ENCODE data around the gene GPR142. TPM values are rescaled to one million over a fixed set of nuclear protein-coding genes. Genes with fewer than 3 reads are reported as not detected.
A peak's percentile ranks its signal among the peaks of the same experiment; 100 is the strongest.

The GPR142 gene
- total and polyA plus RNA-seq, 4 donors = 0.22 to 0.86 (median 0.51) TPM

- H3K27me3 ChIP-seq (ENCODE audit: control insufficient read depth, insufficient read depth, low read length) = no peaks in the 10 kb centered on the region
- peaks cover 24% of the 10 kb centered on the region for H3K4me1 ChIP-seq (ENCODE audit: control insufficient read depth, insufficient read depth, low read length)
- 93% methylated on average over 7 of the region's 8 CpGs for WGBS (ENCODE audit: insufficient coverage)
- H3K27ac ChIP-seq (ENCODE audit: low read depth, low read length) = no peak overlapping the region
- H3K9me3 ChIP-seq (ENCODE audit: control insufficient read depth, insufficient read depth, low read length) = no peaks in the 10 kb centered on the region
- no peak for DNase-seq (ENCODE audit: low read depth in 4 of 6, low spot score in 6 of 6)
- peaks cover 2% of the 10 kb centered on the region for H3K36me3 ChIP-seq (ENCODE audit: control insufficient read depth, insufficient read depth, low read length)
- H3K4me3 ChIP-seq (ENCODE audit: low read depth, low read length) = no peak overlapping the region
Measured at GRCh38 chr17:74343121-74343520, 24.2 kb upstream of the GPR142 start.

- no peaks in the 10 kb centered on the region for H3K9me3 ChIP-seq (ENCODE audit: control insufficient read depth, insufficient read depth, low read length)
- peaks cover 2% of the 10 kb centered on the region for H3K36me3 ChIP-seq (ENCODE audit: control insufficient read depth, insufficient read depth, low read length)
- H3K4me3 ChIP-seq (ENCODE audit: low read depth, low read length) = no peak overlapping the region
- H3K27ac ChIP-seq (ENCODE audit: low read depth, low read length) = no peak overlapping the region
- H3K4me1 ChIP-seq (ENCODE audit: control insufficient read depth, insufficient read depth, low read length) = peaks cover 18% of the 10 kb centered on the region
- DNase-seq (ENCODE audit: low read depth in 4 of 6, low spot score in 6 of 6) = no peak
- no peaks in the 10 kb centered on the region for H3K27me3 ChIP-seq (ENCODE audit: control insufficient read depth, insufficient read depth, low read length)
- 65% methylated on average over 9 of the region's 9 CpGs for WGBS (ENCODE audit: insufficient coverage)
Measured at GRCh38 chr17:74343526-74344284, 23.6 kb upstream of the GPR142 start.

GRCh38 chr17:74344658-74345057 lies 22.6 kb upstream of the GPR142 start:
- Histone ChIP-seq H3K27ac (ENCODE audit: low read depth, low read length) (no peak overlapping the region), H3K27me3 (ENCODE audit: control insufficient read depth, insufficient read depth, low read length) (no peaks in the 10 kb centered on the region), H3K9me3 (ENCODE audit: control insufficient read depth, insufficient read depth, low read length) (no peaks in the 10 kb centered on the region), H3K4me1 (ENCODE audit: control insufficient read depth, insufficient read depth, low read length) (peaks cover 14% of the 10 kb centered on the region), H3K4me3 (ENCODE audit: low read depth, low read length) (no peak overlapping the region), H3K36me3 (ENCODE audit: control insufficient read depth, insufficient read depth, low read length) (no peaks in the 10 kb centered on the region)
- no peak for DNase-seq (ENCODE audit: low read depth in 4 of 6, low spot score in 6 of 6)
- 82% methylated on average over 21 of the region's 21 CpGs for WGBS (ENCODE audit: insufficient coverage)

- Histone ChIP-seq H3K4me1 (ENCODE audit: control insufficient read depth, insufficient read depth, low read length) (peaks cover 4% of the 10 kb centered on the region), H3K4me3 (ENCODE audit: low read depth, low read length) (no peak overlapping the region), H3K36me3 (ENCODE audit: control insufficient read depth, insufficient read depth, low read length) (no peaks in the 10 kb centered on the region), H3K27ac (ENCODE audit: low read depth, low read length) (no peak overlapping the region), H3K27me3 (ENCODE audit: control insufficient read depth, insufficient read depth, low read length) (peaks cover 4% of the 10 kb centered on the region), H3K9me3 (ENCODE audit: control insufficient read depth, insufficient read depth, low read length) (no peaks in the 10 kb centered on the region)
- no peak for DNase-seq (ENCODE audit: low read depth in 4 of 6, low spot score in 6 of 6)
- 79% methylated on average over 13 of the region's 13 CpGs for WGBS (ENCODE audit: insufficient coverage)
Measured at GRCh38 chr17:74345433-74346241, 21.7 kb upstream of the GPR142 start.

- Histone ChIP-seq H3K4me3 (ENCODE audit: low read depth, low read length) (no peak overlapping the region), H3K27ac (ENCODE audit: low read depth, low read length) (no peak overlapping the region), H3K4me1 (ENCODE audit: control insufficient read depth, insufficient read depth, low read length) (peaks cover 11% of the 10 kb centered on the region), H3K36me3 (ENCODE audit: control insufficient read depth, insufficient read depth, low read length) (no peaks in the 10 kb centered on the region), H3K27me3 (ENCODE audit: control insufficient read depth, insufficient read depth, low read length) (peaks cover 23% of the 10 kb centered on the region), H3K9me3 (ENCODE audit: control insufficient read depth, insufficient read depth, low read length) (no peaks in the 10 kb centered on the region)
- DNase-seq (ENCODE audit: low read depth in 4 of 6, low spot score in 6 of 6) = no peak
- WGBS (ENCODE audit: insufficient coverage) = 87% methylated on average over 12 of the region's 14 CpGs
Measured at GRCh38 chr17:74347646-74348045, 19.7 kb upstream of the GPR142 start.

- Histone ChIP-seq H3K36me3 (ENCODE audit: control insufficient read depth, insufficient read depth, low read length) (no peaks in the 10 kb centered on the region), H3K27me3 (ENCODE audit: control insufficient read depth, insufficient read depth, low read length) (peaks cover 36% of the 10 kb centered on the region), H3K4me1 (ENCODE audit: control insufficient read depth, insufficient read depth, low read length) (peaks cover 11% of the 10 kb centered on the region), H3K4me3 (ENCODE audit: low read depth, low read length) (no peak overlapping the region), H3K9me3 (ENCODE audit: control insufficient read depth, insufficient read depth, low read length) (no peaks in the 10 kb centered on the region), H3K27ac (ENCODE audit: low read depth, low read length) (no peak overlapping the region)
- DNase-seq (ENCODE audit: low read depth in 4 of 6, low spot score in 6 of 6) = no peak
- WGBS (ENCODE audit: insufficient coverage) = 77% methylated on average over 19 of the region's 19 CpGs
Measured at GRCh38 chr17:74349120-74349519, 18.2 kb upstream of the GPR142 start.

- Histone ChIP-seq H3K4me1 (ENCODE audit: control insufficient read depth, insufficient read depth, low read length) (peaks cover 11% of the 10 kb centered on the region), H3K36me3 (ENCODE audit: control insufficient read depth, insufficient read depth, low read length) (peaks cover 9% of the 10 kb centered on the region), H3K9me3 (ENCODE audit: control insufficient read depth, insufficient read depth, low read length) (no peaks in the 10 kb centered on the region), H3K4me3 (ENCODE audit: low read depth, low read length) (no peak overlapping the region), H3K27me3 (ENCODE audit: control insufficient read depth, insufficient read depth, low read length) (peaks cover 43% of the 10 kb centered on the region), H3K27ac (ENCODE audit: low read depth, low read length) (no peak overlapping the region)
- DNase-seq (ENCODE audit: low read depth in 4 of 6, low spot score in 6 of 6) = no peak
- 87% methylated on average over 20 of the region's 20 CpGs for WGBS (ENCODE audit: insufficient coverage)
Measured at GRCh38 chr17:74350486-74350885, 16.8 kb upstream of the GPR142 start.

- peak in 2 of 6 donors; percentile 35 to 67 for DNase-seq (ENCODE audit: low read depth in 4 of 6, low spot score in 6 of 6)
- no peak overlapping the region for H3K4me3 ChIP-seq (ENCODE audit: low read depth, low read length)
- H3K9me3 ChIP-seq (ENCODE audit: control insufficient read depth, insufficient read depth, low read length) = no peaks in the 10 kb centered on the region
- H3K36me3 ChIP-seq (ENCODE audit: control insufficient read depth, insufficient read depth, low read length) = peaks cover 17% of the 10 kb centered on the region
- peaks cover 50% of the 10 kb centered on the region for H3K27me3 ChIP-seq (ENCODE audit: control insufficient read depth, insufficient read depth, low read length)
- H3K27ac ChIP-seq (ENCODE audit: low read depth, low read length) = no peak overlapping the region
- 3% methylated on average over 55 of the region's 55 CpGs for WGBS (ENCODE audit: insufficient coverage)
- peaks cover 13% of the 10 kb centered on the region for H3K4me1 ChIP-seq (ENCODE audit: control insufficient read depth, insufficient read depth, low read length)
Measured at GRCh38 chr17:74351552-74352210, 15.6 kb upstream of the GPR142 start.

GRCh38 chr17:74353446-74354060 lies 13.8 kb upstream of the GPR142 start:
- 80% methylated on average over 5 of the region's 10 CpGs for WGBS (ENCODE audit: insufficient coverage)
- H3K9me3 ChIP-seq (ENCODE audit: control insufficient read depth, insufficient read depth, low read length) = no peaks in the 10 kb centered on the region
- peaks cover 59% of the 10 kb centered on the region for H3K27me3 ChIP-seq (ENCODE audit: control insufficient read depth, insufficient read depth, low read length)
- peak in 1 of 6 donors; percentile 19 for DNase-seq (ENCODE audit: low read depth in 4 of 6, low spot score in 6 of 6)
- no peak overlapping the region for H3K4me3 ChIP-seq (ENCODE audit: low read depth, low read length)
- no peak overlapping the region for H3K27ac ChIP-seq (ENCODE audit: low read depth, low read length)
- H3K36me3 ChIP-seq (ENCODE audit: control insufficient read depth, insufficient read depth, low read length) = peaks cover 23% of the 10 kb centered on the region
- peaks cover 21% of the 10 kb centered on the region for H3K4me1 ChIP-seq (ENCODE audit: control insufficient read depth, insufficient read depth, low read length)

Measured in spinal cord (tissue), 10 donors.